Osteocyte (in vitro differentiated cells): Measurements from ENCODE around the gene LCN9. TPM values are rescaled to one million over a fixed set of nuclear protein-coding genes. Genes with fewer than 3 reads are reported as not detected.
A peak's percentile ranks its signal among the peaks of the same experiment; 100 is the strongest.

ENCODE experiments used
- DNase-seq: peaks from one replicate; pipeline ENCODE4 v3.0.0; 2021; ENCODE audit warnings: mixed read lengths; ENCODE audit not compliant: unreplicated experiment; ENCODE audit errors: extremely low spot score
- H3K27ac Mint-ChIP-seq: one replicate; pipeline ENCODE4 v1.8.0; 2021; ENCODE audit warnings: mild to moderate bottlenecking, mixed read lengths; ENCODE audit not compliant: unreplicated experiment
- H3K27me3 Mint-ChIP-seq: one replicate; pipeline ENCODE4 v1.8.0; 2021; ENCODE audit warnings: mixed read lengths; ENCODE audit not compliant: unreplicated experiment
- H3K36me3 Mint-ChIP-seq: one replicate; pipeline ENCODE4 v1.8.0; 2021; ENCODE audit warnings: mixed read lengths; ENCODE audit not compliant: unreplicated experiment
- H3K4me1 Mint-ChIP-seq: one replicate; pipeline ENCODE4 v1.8.0; 2021; ENCODE audit warnings: mixed read lengths; ENCODE audit not compliant: unreplicated experiment
- H3K4me3 Mint-ChIP-seq: one replicate; pipeline ENCODE4 v1.8.0; 2021; ENCODE audit warnings: mild to moderate bottlenecking, moderate library complexity, mixed read lengths; ENCODE audit not compliant: unreplicated experiment
- H3K9me3 Mint-ChIP-seq: one replicate; pipeline ENCODE4 v1.8.0; 2021; ENCODE audit warnings: mixed read lengths; ENCODE audit not compliant: unreplicated experiment
- total RNA-seq: library from RNA; stranded (reverse); gene quantifications from 2 replicates; pipeline ENCODE4 v1.2.1, GENCODE V29; 2021
- TF ChIP-seq, protein P1 (sequence below): fragments of 200-600 bp; sonication (generic); IDR thresholded peaks from 2 replicates; pipeline ENCODE4 v1.5.0; 2021; ENCODE audit warnings: antibody characterized with exemption, mild to moderate bottlenecking, moderate library complexity

LCN9 gene
- total RNA-seq, 1 donor from 2014 or later, result not detected

DNA sequence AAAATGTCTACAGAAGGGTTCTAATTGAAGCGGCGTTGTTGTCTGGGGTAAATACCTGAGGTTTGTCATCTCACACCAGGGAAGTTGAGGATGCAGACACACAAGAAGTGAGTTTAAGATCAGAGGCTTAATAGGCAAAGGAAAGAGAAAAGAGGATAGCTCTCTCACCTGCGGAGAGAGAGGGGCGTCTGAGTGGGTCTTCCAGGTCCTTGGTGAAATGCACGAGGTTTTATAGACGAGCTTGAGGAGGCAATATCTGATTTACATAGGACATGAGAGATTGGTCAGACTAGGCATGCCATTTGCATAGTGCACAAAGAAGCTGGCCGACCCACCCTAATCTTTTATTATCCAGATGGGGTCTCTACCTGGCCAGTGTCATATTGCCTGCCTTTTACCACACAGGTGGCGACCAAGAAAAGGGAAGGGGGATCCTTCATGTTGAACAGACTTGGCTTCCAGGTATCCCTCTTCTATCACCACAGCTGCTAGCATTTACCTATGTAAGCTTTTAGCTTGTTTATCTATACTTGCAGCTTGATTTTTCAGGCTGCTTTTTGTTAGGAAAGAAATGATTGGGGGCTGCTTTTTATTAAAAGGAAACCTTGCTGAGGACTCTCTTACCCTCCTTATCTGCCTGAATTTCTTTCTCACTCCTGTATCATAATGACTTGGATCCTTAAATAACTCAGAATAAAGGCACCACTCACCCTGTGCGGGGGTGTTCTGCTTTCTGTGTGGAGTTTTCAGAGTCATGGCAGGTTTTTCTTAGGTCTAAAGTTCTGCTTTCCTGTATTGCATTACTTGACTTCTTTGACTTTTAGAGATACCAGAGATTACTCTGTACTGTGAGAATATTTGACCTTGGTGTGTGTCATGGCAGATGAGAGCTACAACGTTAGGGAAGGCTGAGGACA is 14.4 kb upstream of the LCN9 start:
- H3K36me3 Mint-ChIP-seq, result no peaks in the 10 kb centered on the region
- TF ChIP-seq, protein P1, sequence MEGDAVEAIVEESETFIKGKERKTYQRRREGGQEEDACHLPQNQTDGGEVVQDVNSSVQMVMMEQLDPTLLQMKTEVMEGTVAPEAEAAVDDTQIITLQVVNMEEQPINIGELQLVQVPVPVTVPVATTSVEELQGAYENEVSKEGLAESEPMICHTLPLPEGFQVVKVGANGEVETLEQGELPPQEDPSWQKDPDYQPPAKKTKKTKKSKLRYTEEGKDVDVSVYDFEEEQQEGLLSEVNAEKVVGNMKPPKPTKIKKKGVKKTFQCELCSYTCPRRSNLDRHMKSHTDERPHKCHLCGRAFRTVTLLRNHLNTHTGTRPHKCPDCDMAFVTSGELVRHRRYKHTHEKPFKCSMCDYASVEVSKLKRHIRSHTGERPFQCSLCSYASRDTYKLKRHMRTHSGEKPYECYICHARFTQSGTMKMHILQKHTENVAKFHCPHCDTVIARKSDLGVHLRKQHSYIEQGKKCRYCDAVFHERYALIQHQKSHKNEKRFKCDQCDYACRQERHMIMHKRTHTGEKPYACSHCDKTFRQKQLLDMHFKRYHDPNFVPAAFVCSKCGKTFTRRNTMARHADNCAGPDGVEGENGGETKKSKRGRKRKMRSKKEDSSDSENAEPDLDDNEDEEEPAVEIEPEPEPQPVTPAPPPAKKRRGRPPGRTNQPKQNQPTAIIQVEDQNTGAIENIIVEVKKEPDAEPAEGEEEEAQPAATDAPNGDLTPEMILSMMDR, result no peak
- H3K4me3 Mint-ChIP-seq, result no peak overlapping the region
- peaks cover 51% of the 10 kb centered on the region for H3K9me3 Mint-ChIP-seq
- H3K27me3 Mint-ChIP-seq, result no peaks in the 10 kb centered on the region
- no peak overlapping the region for H3K27ac Mint-ChIP-seq
- no peaks in the 10 kb centered on the region for H3K4me1 Mint-ChIP-seq
- peak; percentile 36 for DNase-seq

DNA sequence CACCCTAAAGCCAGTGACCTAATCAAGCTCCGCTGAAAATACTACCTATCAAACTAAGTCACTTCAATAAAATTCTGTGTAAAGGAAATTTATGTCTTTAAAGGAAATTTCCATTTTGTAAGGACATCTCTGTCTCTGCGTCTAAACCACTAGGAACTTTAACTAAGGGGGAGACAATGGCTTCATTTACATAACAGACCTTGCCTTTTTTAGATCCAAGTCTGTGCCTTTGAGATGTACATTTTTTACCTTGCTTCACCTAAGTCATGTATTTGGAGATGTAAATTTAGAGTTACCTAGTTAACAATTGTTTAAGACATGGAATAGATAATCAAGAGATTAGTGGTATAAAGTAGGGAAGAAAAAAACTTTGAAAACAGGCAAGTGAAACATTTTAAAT is 13.6 kb upstream of the LCN9 start:
- peaks cover 50% of the 10 kb centered on the region for H3K9me3 Mint-ChIP-seq

DNA sequence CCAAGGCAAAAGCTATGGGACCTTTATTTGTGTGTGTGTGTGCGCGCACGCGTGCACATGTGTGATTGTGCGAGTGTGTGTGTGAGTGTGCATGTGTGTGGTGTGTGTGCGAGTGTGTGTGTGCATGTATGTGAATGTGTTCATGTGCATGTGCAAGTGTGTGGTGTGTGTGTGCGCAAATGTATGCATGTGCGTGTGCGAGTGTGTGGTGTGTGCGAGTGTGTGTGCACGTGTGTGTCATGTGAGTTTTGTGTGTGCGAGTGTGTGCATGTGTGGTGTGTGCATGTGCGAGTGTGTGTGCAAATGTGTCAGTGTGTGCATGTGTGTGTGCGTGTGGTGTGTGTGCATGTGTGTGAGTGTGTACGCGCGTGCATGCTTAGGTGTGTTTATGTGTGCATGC is 12.7 kb upstream of the LCN9 start:
- peak; percentile 40 for DNase-seq
- no peaks in the 10 kb centered on the region for H3K4me1 Mint-ChIP-seq
- TF ChIP-seq, protein P1, result no peak

More for the DNA sequence above, 13.6 kb upstream of the LCN9 start:
- DNase-seq, result no peak
- no peaks in the 10 kb centered on the region for H3K36me3 Mint-ChIP-seq
- H3K4me3 Mint-ChIP-seq, result no peak overlapping the region
- H3K27me3 Mint-ChIP-seq, result no peaks in the 10 kb centered on the region
- H3K27ac Mint-ChIP-seq, result no peak overlapping the region
- TF ChIP-seq, protein P1, result no peak
- H3K4me1 Mint-ChIP-seq, result no peaks in the 10 kb centered on the region

DNA sequence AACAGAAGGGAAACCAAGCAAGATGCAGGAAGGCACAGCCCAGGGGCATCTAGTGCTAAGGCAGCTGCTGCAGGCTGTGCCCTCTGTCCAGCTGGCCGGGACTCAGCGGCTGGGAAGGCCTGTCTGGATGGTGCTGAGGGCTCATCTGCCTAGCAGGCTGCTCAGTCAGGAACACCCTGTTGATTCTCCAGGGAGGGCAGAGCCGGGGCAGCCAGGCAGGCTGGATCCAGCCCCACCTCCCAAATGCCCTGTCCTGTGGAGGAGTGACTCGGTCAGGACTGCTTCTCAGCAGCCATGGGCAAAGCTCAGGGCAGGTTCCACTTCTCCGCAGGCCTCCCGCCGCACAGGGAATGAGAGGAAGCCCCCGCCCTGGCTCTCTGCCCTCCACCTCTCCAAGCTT is 7.8 kb upstream of the LCN9 start:
- Mint-ChIP-seq H3K4me3 (no peak overlapping the region), H3K27ac (no peak overlapping the region), H3K27me3 (no peaks in the 10 kb centered on the region), H3K36me3 (no peaks in the 10 kb centered on the region), H3K4me1 (no peaks in the 10 kb centered on the region), H3K9me3 (peaks cover 14% of the 10 kb centered on the region)
- TF ChIP-seq, protein P1, result no peak
- no peak for DNase-seq

More for the DNA sequence above, 12.7 kb upstream of the LCN9 start:
- H3K27ac Mint-ChIP-seq, result no peak overlapping the region
- peaks cover 41% of the 10 kb centered on the region for H3K9me3 Mint-ChIP-seq
- H3K4me3 Mint-ChIP-seq, result no peak overlapping the region
- no peaks in the 10 kb centered on the region for H3K36me3 Mint-ChIP-seq
- H3K27me3 Mint-ChIP-seq, result no peaks in the 10 kb centered on the region

DNA sequence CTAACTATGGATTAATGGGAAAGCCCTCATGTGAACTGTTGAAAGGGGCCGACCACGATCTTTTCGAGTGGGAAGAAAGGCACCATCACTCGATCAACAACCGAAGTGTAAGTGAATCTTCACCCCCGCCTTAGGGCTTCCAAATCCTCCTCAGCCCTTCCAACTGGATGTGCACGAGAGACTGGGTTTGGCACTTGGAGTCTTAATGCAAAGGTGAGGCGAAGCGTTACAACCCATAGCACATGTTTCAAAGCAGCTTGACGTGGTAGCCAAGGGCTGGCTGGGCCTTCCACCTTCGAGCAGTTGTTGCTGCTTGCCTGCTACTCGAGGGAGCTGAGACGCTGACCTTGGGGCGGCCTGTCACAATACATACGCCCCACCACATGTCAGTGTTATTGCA is 5.7 kb upstream of the LCN9 start:
- no peak for DNase-seq
- peaks cover 13% of the 10 kb centered on the region for H3K9me3 Mint-ChIP-seq

More for the DNA sequence above, 5.7 kb upstream of the LCN9 start:
- Mint-ChIP-seq H3K27ac (no peak overlapping the region), H3K36me3 (no peaks in the 10 kb centered on the region), H3K4me1 (no peaks in the 10 kb centered on the region), H3K27me3 (no peaks in the 10 kb centered on the region), H3K4me3 (no peak overlapping the region)
- TF ChIP-seq, protein P1, result no peak
